Hepatic stellate cell (primary cell): ENCODE data around the gene HAUS3.

Experiments
- DNase-seq: peaks from one replicate; pipeline ENCODE4 v3.0.0; 2011; ENCODE audit warnings: low spot score

The HAUS3 gene

GRCh38 chr4:2263926-2264321 lies 22.0 kb upstream of the HAUS3 start:
- no peak for DNase-seq

DNA sequence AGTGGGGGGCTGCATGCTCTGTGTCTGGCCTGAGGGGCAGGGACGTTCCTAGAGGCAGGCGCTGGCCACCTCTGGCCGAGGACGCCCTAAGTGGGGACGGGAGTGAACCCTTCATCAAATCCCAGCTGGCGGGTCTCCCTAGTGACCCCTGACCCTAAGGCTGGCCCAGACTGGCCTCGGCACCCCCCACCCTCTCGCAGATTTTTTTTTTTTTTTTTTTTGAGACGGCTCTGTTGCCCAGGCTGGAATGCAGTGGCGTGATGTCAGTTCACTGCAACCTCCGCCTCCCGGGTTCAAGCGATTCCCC lies 21.0 kb upstream of the HAUS3 start:
- no peak for DNase-seq

DNA sequence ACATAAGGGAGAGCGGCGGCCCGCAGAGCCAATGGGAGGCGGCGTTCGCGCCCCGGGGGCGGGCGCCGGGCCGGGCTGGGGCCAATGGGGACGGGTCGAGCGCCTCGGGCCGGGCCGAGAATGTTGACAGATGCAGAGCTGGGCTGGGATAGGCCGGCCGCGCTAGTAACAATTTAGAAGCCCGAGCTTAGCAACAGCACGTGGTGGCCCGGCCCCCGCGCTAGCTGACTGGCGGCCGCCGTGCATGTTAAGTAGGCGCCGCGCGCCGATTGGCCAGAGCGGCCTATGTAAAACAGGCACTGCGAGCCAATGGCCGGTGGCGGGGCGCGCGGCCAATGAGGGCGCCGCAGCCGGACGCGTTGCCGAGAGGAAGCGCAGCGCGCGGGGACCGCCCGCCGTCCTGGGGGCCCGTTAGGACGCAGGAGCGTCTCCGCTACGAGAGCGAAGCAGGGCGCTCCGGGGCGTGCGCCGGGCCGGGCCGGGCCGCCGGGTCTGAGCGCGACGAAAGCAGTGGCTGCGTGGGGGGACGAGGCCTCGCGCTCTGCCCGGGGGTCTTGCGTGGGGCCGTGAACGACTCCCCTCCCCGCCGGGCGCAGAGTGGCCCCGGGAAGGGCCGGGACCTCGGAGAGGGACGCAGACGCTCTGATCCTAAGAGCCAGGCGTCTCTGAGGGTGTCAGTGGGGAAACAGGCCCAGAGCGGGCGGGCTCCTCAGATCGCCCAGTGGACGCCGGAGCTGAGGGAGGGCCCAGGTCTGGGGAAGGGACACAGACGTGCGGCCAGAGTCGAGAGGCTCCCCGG lies 20.4 kb upstream of the HAUS3 start:
- peak; percentile 100 for DNase-seq

DNA sequence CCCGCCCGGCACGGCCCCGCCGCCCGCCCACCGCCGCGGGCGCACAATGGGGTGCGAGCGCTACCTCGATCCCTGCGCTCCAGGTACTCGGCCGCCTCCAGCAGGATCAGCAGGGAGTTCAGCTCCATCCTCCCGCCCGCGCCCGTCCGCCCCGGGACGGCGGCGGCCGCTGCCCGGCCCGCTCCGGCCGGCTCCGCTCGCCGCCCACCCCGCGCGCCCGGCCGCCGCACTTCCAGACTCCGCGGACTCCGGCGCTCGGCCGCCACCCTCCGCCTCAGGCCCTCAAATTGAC lies 19.9 kb upstream of the HAUS3 start, which contains the start of gene MXD4:
MXD4 (minus strand) TSS at position 257 of the 292 bp plus-strand sequence; CDS start at position 128, 129 bp downstream.
- no peak for DNase-seq

- peak; percentile 63 for DNase-seq
These were observed 19.4 kb upstream of the HAUS3 start for GRCh38 chr4:2261110-2261852.

GRCh38 chr4:2260344-2261109 lies 18.6 kb upstream of the HAUS3 start:
- DNase-seq: no peak

DNA sequence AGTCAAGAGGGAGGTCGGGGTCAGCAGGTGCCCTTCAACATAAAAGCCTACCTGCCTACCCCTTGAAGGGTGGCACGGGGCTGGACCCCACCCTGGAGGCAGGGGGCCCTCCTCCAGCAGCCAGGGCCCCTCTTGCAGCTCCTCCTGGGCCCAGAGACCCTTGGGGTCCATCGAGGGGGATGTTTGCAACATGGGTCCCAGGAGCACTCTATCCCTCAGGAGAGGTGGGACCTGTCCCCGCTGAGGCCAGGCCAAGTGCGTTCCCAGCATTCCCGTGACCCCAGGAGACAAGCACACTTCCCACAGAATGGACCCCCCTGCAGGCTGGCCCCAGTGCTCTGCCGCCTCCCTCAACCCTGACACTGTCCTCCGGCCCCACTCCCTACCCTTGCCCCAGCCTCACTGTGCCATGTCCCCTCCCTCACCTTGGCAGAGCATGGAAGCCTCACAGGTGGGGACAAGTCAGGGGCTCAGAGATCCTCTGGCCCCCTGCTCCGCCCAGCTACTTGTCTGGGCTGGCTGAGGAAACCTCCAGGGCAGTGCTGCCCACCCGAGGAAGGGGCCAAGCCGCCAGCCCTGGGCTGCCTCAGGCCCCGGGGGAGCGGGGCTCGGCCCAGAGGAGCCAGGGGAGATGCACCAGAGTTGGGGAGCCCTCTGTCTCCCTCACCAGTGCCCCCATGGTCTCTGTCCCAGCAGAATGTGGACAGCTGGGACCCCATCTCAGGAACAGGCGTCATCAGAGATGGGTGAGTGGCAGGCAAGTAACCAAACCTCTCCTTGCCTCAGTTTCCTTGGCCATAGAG lies 17.8 kb upstream of the HAUS3 start:
- no peak for DNase-seq

DNA sequence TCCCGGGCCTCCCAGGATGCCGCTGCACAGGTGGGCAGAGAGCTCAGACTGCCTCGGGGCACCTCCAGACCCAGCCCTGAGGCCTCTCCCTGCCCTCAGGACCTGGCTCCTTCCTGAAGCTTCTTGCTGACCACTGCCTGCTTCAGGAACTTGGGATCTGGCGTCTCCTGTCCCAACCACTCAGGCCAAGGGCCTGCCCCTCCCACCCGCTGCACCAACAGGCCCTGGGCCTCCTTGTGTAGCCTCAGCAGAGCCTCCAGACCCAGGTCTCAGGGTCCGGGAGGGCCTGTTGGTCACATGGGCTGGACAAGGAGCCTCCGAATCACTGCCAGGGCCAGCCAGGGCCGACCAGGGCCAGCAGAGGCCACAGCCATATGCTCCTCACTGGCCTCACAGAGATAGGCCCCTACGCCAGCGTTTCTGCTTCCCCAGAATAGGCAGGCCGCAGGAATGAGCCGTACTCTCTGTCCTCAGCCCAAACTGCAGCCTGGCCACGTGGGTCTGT lies 17.2 kb upstream of the HAUS3 start:
- no peak for DNase-seq

GRCh38 chr4:2258091-2259035 lies 16.4 kb upstream of the HAUS3 start:
- DNase-seq: no peak

- no peak for DNase-seq
These were observed 15.6 kb upstream of the HAUS3 start for GRCh38 chr4:2257361-2258081.

DNA sequence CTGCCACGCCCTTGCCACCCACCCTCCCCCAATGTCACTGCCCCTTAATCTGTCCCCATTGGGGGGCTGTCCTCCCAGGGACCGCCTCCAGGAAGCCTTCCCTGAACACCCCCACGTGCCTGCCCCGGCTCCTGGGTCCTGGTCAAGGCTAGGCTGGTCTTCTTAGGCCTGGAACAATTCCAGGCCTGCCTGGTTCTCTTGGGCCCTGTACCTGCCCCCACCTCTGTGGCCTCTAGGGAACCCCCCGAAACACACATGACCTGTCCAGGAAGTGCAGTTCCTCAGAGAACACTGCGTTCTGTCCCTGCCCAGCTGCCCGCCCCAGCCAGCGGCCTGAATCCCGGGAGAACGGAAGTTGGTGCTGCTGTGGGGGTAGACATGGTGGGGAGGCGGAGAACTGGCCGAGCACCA lies 14.9 kb upstream of the HAUS3 start:
- DNase-seq: no peak

DNA sequence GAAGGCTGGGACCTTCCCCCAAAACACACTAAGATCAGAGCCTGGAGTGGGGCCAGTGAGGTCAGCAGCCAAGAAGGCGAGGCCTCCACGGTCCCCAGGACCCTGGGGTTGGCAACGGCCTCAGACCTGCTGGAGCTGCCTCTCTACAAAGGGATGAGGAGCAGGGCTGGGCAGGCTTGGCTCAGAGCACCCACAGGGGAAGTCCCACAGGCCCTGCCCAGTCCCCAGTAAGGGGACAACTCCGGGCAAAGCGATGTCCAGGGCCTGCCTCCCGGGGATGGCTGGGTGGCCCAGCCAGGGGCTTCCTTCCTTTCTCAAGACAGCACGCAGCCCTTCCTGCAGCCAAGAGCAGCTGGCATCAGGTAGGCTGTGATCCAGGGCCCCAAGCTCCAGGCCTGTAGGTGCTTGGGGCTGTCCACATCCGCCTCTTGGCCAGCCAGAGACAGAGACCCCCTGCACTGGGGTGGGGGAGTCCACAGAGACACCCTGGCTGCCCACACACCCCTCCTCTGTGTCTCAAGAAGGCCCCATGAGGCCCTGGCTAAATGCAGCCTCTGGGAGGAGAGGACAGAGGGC lies 14.3 kb upstream of the HAUS3 start:
- DNase-seq: no peak

GRCh38 chr4:2255501-2256155 lies 13.7 kb upstream of the HAUS3 start:
- no peak for DNase-seq

DNA sequence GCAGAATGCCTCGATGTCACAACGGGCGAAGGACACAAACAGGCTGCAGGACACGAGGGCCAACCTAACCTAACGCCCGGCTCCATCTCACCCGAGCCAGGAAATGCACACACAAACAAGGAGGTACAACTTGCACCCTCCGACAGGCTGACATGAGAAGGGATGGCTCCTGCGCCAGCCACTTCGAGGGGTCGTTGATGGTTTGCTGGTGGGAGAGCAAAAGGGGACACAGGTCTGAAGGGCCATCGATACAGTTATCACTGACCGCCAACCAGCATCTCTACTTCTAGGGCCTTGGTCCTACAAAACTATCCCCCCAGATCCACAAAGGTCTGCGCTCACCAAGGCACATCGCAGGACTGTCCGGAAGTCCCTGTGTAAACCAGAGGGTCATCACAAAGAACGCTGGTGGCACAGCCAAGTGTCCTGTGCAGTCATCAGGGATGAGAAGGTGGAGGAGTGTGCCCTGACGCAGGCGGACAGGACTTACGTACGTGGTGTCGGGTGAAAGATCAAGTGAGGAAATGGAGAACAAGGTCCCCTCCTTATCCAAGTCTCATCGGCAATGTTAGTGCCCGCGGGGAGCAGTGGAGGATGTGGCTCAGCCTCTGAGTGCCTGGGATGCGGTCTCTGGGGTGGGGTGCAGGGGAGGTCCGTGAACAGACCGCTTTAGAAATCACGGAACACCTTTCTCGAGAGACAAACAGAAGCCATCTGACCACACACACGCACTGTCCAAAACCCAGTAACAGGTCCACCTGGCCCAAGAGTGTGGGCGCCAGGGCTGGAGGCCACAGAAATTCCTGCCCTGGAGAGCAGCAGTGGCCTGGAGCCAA lies 13.0 kb upstream of the HAUS3 start:
- DNase-seq: no peak

- DNase-seq: no peak
These were observed 11.5 kb upstream of the HAUS3 start for GRCh38 chr4:2253160-2254084.

GRCh38 chr4:2252530-2253091 lies 10.7 kb upstream of the HAUS3 start:
- DNase-seq: no peak
